Astrocyte (in vitro differentiated cells and primary cell): Measurements from ENCODE around the gene FAIM.
"Not testable (repeated sequence)": the region's sequence is repeated elsewhere in the genome, so short reads cannot be mapped to it uniquely, and the experiment has no call there.

Experiments
- CTCF ChIP-seq: IDR thresholded peaks from 2 replicates; pipeline ENCODE4 v1.5.1; 2011; ENCODE audit warnings: low read depth, mild to moderate bottlenecking, inconsistent platforms, low read length, moderate library complexity; ENCODE audit not compliant: insufficient read depth
- EZH2 ChIP-seq: IDR thresholded peaks from 2 replicates; pipeline ENCODE4 v1.6.1; 2012; ENCODE audit warnings: mild to moderate bottlenecking, low read length, inconsistent platforms; ENCODE audit not compliant: insufficient read depth

GRCh38 chr3:138566293-138566692 is 42.3 kb upstream of the FAIM start:
- TF ChIP-seq CTCF, EZH2: not testable (repeated sequence)
